GM19328 (cell line): Measurements from ENCODE around the gene LBR.

Experiments used
- ATAC-seq: cut with Tn5 transposase; IDR thresholded peaks from one replicate; pipeline ENCODE4 v1.9.1; 2021; ENCODE audit warnings: mild to moderate bottlenecking, moderate library complexity; ENCODE audit not compliant: unreplicated experiment

Gene LBR

GRCh38 chr1:225464851-225465792 is 37.3 kb upstream of the LBR start:
- ATAC-seq = no peak

- no peak for ATAC-seq
Observed at GRCh38 chr1:225462714-225463574, 35.1 kb upstream of the LBR start.

- no peak for ATAC-seq
Observed at GRCh38 chr1:225462429-225462713, 34.5 kb upstream of the LBR start.

- ATAC-seq = no peak
Observed at GRCh38 chr1:225461533-225462428, 33.9 kb upstream of the LBR start.

GRCh38 chr1:225460737-225461532 is 33.1 kb upstream of the LBR start:
- no peak for ATAC-seq

- ATAC-seq = no peak
Observed at GRCh38 chr1:225460021-225460736, 32.3 kb upstream of the LBR start.

GRCh38 chr1:225458222-225458631 is 30.4 kb upstream of the LBR start:
- no peak for ATAC-seq

- ATAC-seq = no peak
Observed at GRCh38 chr1:225454733-225455132, 26.9 kb upstream of the LBR start.

- no peak for ATAC-seq
Observed at GRCh38 chr1:225453797-225454648, 26.2 kb upstream of the LBR start.

- no peak for ATAC-seq
Observed at GRCh38 chr1:225451840-225452515, 24.1 kb upstream of the LBR start.

GRCh38 chr1:225451340-225451739 is 23.5 kb upstream of the LBR start:
- ATAC-seq = no peak

GRCh38 chr1:225450491-225451191 is 22.8 kb upstream of the LBR start:
- no peak for ATAC-seq

GRCh38 chr1:225449774-225450173 is 21.9 kb upstream of the LBR start:
- no peak for ATAC-seq

- no peak for ATAC-seq
Observed at GRCh38 chr1:225449261-225449660, 21.4 kb upstream of the LBR start.

- ATAC-seq = no peak
Observed at GRCh38 chr1:225448146-225448805, 20.4 kb upstream of the LBR start.

- ATAC-seq = no peak
Observed at GRCh38 chr1:225447650-225448089, 19.8 kb upstream of the LBR start.
